ENCODE results near the gene ZSCAN32.

DNA sequence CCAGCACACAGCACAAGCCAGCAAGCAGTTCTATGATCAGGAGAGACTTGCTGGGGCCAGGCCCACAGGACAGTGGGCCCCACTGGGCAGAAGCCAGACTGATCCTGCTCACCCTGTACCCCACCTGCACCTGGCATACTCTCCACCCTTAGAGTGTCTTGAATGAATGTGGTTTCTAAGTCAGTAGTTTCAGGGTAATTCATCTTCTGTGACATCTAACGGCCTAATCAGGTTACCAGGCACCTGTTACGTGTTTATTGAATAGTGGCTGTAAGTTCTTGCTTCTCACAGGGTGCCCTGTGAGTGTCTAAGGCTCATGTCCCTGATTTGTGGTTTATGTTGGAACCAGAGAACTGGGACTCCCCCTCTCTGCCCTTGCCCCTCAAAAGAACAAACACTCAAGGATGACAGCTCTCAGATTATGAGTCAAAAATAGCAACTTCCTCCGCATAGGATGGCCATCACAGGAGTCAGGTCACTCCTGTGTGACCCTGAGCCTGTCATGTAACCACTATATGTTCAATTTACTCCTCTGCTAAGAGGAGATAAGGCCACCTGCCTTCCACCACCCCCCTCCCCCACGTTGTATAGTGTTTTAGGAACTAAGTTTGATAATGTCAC is 52.1 kb downstream of the ZSCAN32 start:
- TF ChIP-seq POLR2A (IDR thresholded peaks at IDR 0.05) = no peak
- TF ChIP-seq, protein P1, sequence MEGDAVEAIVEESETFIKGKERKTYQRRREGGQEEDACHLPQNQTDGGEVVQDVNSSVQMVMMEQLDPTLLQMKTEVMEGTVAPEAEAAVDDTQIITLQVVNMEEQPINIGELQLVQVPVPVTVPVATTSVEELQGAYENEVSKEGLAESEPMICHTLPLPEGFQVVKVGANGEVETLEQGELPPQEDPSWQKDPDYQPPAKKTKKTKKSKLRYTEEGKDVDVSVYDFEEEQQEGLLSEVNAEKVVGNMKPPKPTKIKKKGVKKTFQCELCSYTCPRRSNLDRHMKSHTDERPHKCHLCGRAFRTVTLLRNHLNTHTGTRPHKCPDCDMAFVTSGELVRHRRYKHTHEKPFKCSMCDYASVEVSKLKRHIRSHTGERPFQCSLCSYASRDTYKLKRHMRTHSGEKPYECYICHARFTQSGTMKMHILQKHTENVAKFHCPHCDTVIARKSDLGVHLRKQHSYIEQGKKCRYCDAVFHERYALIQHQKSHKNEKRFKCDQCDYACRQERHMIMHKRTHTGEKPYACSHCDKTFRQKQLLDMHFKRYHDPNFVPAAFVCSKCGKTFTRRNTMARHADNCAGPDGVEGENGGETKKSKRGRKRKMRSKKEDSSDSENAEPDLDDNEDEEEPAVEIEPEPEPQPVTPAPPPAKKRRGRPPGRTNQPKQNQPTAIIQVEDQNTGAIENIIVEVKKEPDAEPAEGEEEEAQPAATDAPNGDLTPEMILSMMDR (IDR thresholded peaks at IDR 0.05) = no peak

Data from vagina (tissue), 2 donors.